Lower leg skin (tissue), 3 donors: ENCODE results near the gene CACNA1D.

ENCODE experiments used
- POLR2A ChIP-seq, 2 donors: fragments of 450-650 bp; IDR thresholded peaks; one replicate each; pipeline ENCODE4 v1.6.1; 2016 to 2017; ENCODE audit warnings: antibody characterized with exemption in 2 of 2, mild to moderate bottlenecking in 1 of 2, moderate library complexity in 1 of 2
- TF ChIP-seq, protein P1 (sequence below), 3 donors: fragments of 450-650 bp; IDR thresholded peaks; one replicate each; pipeline ENCODE4 v1.5.1; 2016; ENCODE audit warnings: antibody characterized with exemption in 3 of 3, mild to moderate bottlenecking in 3 of 3, moderate library complexity in 2 of 3

DNA sequence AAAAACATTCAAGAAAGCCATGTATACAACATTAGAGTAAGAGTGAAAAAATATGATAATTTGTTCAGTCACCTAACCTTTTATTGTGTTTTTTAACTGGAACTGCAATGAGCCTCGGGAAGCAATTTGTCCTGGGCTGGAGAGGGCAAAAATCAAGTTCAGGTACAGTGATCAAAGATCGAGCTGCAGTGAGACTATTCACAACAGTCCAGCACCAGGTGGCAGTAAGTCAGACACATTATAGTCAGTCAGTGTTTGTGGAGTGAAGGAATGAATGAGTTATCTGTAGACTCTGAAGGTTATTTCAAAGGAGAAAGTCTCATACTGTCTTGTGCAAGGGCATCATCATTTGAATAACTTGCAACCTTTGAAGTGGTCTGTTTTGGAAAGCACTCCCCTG is 235.2 kb downstream of the CACNA1D start:
- TF ChIP-seq, protein P1, sequence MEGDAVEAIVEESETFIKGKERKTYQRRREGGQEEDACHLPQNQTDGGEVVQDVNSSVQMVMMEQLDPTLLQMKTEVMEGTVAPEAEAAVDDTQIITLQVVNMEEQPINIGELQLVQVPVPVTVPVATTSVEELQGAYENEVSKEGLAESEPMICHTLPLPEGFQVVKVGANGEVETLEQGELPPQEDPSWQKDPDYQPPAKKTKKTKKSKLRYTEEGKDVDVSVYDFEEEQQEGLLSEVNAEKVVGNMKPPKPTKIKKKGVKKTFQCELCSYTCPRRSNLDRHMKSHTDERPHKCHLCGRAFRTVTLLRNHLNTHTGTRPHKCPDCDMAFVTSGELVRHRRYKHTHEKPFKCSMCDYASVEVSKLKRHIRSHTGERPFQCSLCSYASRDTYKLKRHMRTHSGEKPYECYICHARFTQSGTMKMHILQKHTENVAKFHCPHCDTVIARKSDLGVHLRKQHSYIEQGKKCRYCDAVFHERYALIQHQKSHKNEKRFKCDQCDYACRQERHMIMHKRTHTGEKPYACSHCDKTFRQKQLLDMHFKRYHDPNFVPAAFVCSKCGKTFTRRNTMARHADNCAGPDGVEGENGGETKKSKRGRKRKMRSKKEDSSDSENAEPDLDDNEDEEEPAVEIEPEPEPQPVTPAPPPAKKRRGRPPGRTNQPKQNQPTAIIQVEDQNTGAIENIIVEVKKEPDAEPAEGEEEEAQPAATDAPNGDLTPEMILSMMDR (IDR thresholded peaks at IDR 0.05): no peak
- TF ChIP-seq POLR2A (IDR thresholded peaks at IDR 0.05): no peak
